ENCODE measurements around the gene MAP4K5.

DNA sequence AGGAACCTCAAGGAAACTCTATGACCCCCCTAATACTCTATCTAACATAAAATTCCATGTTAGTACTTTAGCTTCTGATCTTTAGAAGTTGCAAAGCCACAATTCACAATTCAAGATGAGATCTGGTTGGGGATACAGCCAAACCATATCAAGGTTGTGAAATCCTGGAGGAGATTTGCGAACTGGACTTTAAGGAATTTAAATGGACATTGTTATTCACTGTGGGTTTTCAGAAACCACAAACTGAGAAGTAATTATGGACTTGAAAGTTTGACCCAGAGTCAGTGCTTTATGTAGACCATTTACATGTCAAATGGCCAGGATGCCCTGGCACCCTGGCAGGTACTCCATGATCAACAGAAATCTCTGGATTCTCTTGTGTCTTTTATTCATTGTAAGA lies 121.4 kb downstream of the MAP4K5 start:
- TF ChIP-seq CTCF (optimal IDR thresholded peaks at IDR 0.05 in 1 of 3, IDR thresholded peaks at IDR 0.05 in 1 of 3, conservative IDR thresholded peaks at IDR 0.05 in 1 of 3; ENCODE audit: extremely low read depth in 1 of 3, insufficient read depth in 2 of 3, low read length in 3 of 3) = no peak
- no peak for TF ChIP-seq EZH2 (IDR thresholded peaks at IDR 0.05; ENCODE audit: low read length)

Data from keratinocyte (primary cell).